K562 (cell line): ENCODE measurements around the gene TM9SF4. TPM values are rescaled to one million over a fixed set of nuclear protein-coding genes. Genes with fewer than 3 reads are reported as not detected.
A peak's percentile ranks its signal among the peaks of the same experiment; 100 is the strongest.

Experiments
- BHLHE40 ChIP-seq: IDR thresholded peaks from 2 replicates; pipeline ENCODE4 v1.6.1; 2011; ENCODE audit warnings: low read length, improper control_type of control experiment
- BRD4 ChIP-seq: fragments of 200-600 bp; sonication (generic); IDR thresholded peaks from 2 replicates; pipeline ENCODE4 v1.6.1; 2017; ENCODE audit warnings: inconsistent platforms
- CBX8 ChIP-seq: fragments of 200-600 bp; sonication (generic); IDR thresholded peaks from 2 replicates; pipeline ENCODE4 v1.6.1; 2012; ENCODE audit warnings: borderline replicate concordance, mixed run types, low read depth, mild to moderate bottlenecking, moderate library complexity, mixed read lengths, low read length, control low read depth, inconsistent platforms; ENCODE audit not compliant: poor library complexity, severe bottlenecking; ENCODE audit errors: extremely low read depth
- CLOCK ChIP-seq: fragments of 250-450 bp; sonication (Bioruptor Pico); IDR thresholded peaks from 2 replicates; pipeline ENCODE4 v1.4.0; 2020; ENCODE audit warnings: mild to moderate bottlenecking, moderate library complexity, borderline replicate concordance
- ETV6 ChIP-seq, 3 experiments: fragments of 150-350 bp in 1 of 3; sonication (generic) in 1 of 3; formaldehyde crosslinking in 1 of 3; IDR thresholded peaks; 2 replicates each; pipeline versions ENCODE4 v1.6.1 to v1.8.0; 2014 to 2022; ENCODE audit warnings: borderline replicate concordance in 2 of 3, low read depth in 2 of 3, antibody characterized with exemption in 1 of 3, low read length in 1 of 3, mild to moderate bottlenecking in 1 of 3, missing genetic modification reagents in 1 of 3
- FOXK1 ChIP-seq: sonication (generic); formaldehyde crosslinking; IDR thresholded peaks from 2 replicates; pipeline ENCODE4 v1.8.0; 2022; ENCODE audit warnings: missing genetic modification reagents, mild to moderate bottlenecking, borderline replicate concordance
- HSF4 ChIP-seq: fragments of 250-450 bp; sonication (Bioruptor Pico); IDR thresholded peaks from 2 replicates; pipeline ENCODE4 v2.1.2; 2022; ENCODE audit warnings: mild to moderate bottlenecking, moderate library complexity, borderline replicate concordance
- PRDM10 ChIP-seq: fragments of 450-650 bp; IDR thresholded peaks from 2 replicates; pipeline ENCODE4 v1.6.1; 2018; ENCODE audit not compliant: partially characterized antibody
- SNAPC5 ChIP-seq: fragments of 250-450 bp; sonication (Bioruptor Pico); IDR thresholded peaks from 2 replicates; pipeline ENCODE4 v1.8.0; 2021; ENCODE audit warnings: moderate library complexity, mild to moderate bottlenecking, inconsistent platforms
- ZBTB11 ChIP-seq, 3 experiments: fragments of 200-800 bp in 1 of 3; fragments of 250-450 bp in 1 of 3; fragments of 450-650 bp in 1 of 3; sonication (Bioruptor Pico) in 1 of 3; sonication (Bioruptor generic) in 1 of 3; formaldehyde crosslinking in 1 of 3; IDR thresholded peaks; 2 replicates each; pipeline versions ENCODE4 v1.6.1 to v1.8.0; 2016 to 2022; ENCODE audit warnings: mild to moderate bottlenecking in 2 of 3, missing genetic modification characterization in 2 of 3, missing compliant biosample characterization in 1 of 3, moderate library complexity in 1 of 3
- ZNF282 ChIP-seq: sonication (generic); formaldehyde crosslinking; IDR thresholded peaks from 2 replicates; pipeline ENCODE4 v1.8.1; 2023; ENCODE audit warnings: missing genetic modification reagents
- ZNF511 ChIP-seq: sonication (generic); formaldehyde crosslinking; IDR thresholded peaks from 2 replicates; pipeline ENCODE4 v1.8.0; 2022; ENCODE audit warnings: mild to moderate bottlenecking, missing genetic modification reagents
- ZZZ3 ChIP-seq: fragments of 450-650 bp; IDR thresholded peaks from 2 replicates; pipeline ENCODE4 v1.6.1; 2016; ENCODE audit warnings: antibody characterized with exemption, mild to moderate bottlenecking, moderate library complexity
- polyA plus RNA-seq, 8 experiments: library from polyadenylated mRNA; depleted of rRNA in 4 of 8; stranded (reverse) in 5 of 8; unstranded in 3 of 8; fragments of >200 nt; fragmentation: Nextera tagmentation in 2 of 8; fragmentation: Illumina TruSeq in 1 of 8; extraction: Ambion mirVana in 2 of 8; extraction: Trizol in 1 of 8; gene quantifications; 2 replicates each; pipeline versions ENCODE4 v1.2.1 to v1.2.3, GENCODE V29; 2011 to 2014; ENCODE audit warnings: inconsistent platforms in 1 of 8, missing spikeins in 1 of 8
- total RNA-seq, 7 experiments: library from RNA; depleted of rRNA in 6 of 7; stranded (reverse); fragments of >200 nt in 6 of 7; fragmentation: Illumina TruSeq in 2 of 7; extraction: Trizol in 2 of 7; gene quantifications; 2 replicates each; pipeline versions ENCODE4 v1.2.1 to v1.2.3, GENCODE V29; 2011 to 2021; ENCODE audit warnings: low replicate concordance in 1 of 7

Gene TM9SF4
- total and polyA plus RNA-seq, 9 of the 15 experiments (the other 6 are each of a cell fraction or from before 2014, with no cell fraction given), result 14.5 to 46.3 (median 26.9) TPM

GRCh38 chr20:32109392-32110172, at the start of gene TM9SF4 (continued):
- TF ChIP-seq ZBTB11 (CRISPR knock-in tag; IDR thresholded peaks at IDR 0.05) (peak in 2 of 3 experiments; percentile 28 to 88; a peak in 2 of 6 replicates), BHLHE40 (peak; percentile 79), ZNF511 (CRISPR knock-in tag) (peak; percentile 75), CLOCK (CRISPR knock-in tag) (no peak), ZZZ3 (peak; percentile 60; the same call in 1 of the 2 replicates), ZNF282 (CRISPR knock-in tag) (peak; percentile 37; the same call in 1 of the 2 replicates), ETV6 (IDR thresholded peaks at IDR 0.05; ENCODE audit: borderline replicate concordance in 1 of 2, low read depth in 2 of 2, low read length in 1 of 2) (no peak), ETV6 (CRISPR knock-in tag; IDR thresholded peaks at IDR 0.05; ENCODE audit: borderline replicate concordance) (0 out of 2 replicates have a peak, but pooled peaks have one; percentile 7), PRDM10 (peak; percentile 75), FOXK1 (CRISPR knock-in tag) (peak; percentile 54; the same call in 1 of the 2 replicates), CBX8 (no peak), BRD4 (peak; percentile 96), SNAPC5 (no peak), HSF4 (CRISPR knock-in tag) (no peak)
